Omental fat pad (tissue), 4 donors: ENCODE data around the gene DTYMK. TPM values are rescaled to one million over a fixed set of nuclear protein-coding genes. Genes with fewer than 3 reads are reported as not detected.

ENCODE experiments used
- ATAC-seq: fragments of 150-250 bp; one replicate; pipeline ENCODE4 v1.9.1; 2016; ENCODE audit warnings: mild to moderate bottlenecking, moderate library complexity; ENCODE audit not compliant: low FRiP score
- DNase-seq: peaks from one replicate; pipeline ENCODE4 v3.0.0-alpha.2; 2019; ENCODE audit warnings: low spot score
- total RNA-seq, 4 donors: library from RNA; depleted of rRNA; stranded (reverse); fragments of >200 nt; gene quantifications; one replicate each; pipeline ENCODE4 v1.1.0, GENCODE V29; 2016
- TF ChIP-seq, protein P1 (sequence below), 3 donors: fragments of 450-650 bp; IDR thresholded peaks; one replicate each; pipeline ENCODE4 v1.5.1; 2016 to 2017; ENCODE audit warnings: antibody characterized with exemption in 3 of 3, mild to moderate bottlenecking in 3 of 3, moderate library complexity in 2 of 3

Gene DTYMK
- total RNA-seq, 4 donors from 2014 or later, result 10.3 to 31.7 (median 15.3) TPM

DNA sequence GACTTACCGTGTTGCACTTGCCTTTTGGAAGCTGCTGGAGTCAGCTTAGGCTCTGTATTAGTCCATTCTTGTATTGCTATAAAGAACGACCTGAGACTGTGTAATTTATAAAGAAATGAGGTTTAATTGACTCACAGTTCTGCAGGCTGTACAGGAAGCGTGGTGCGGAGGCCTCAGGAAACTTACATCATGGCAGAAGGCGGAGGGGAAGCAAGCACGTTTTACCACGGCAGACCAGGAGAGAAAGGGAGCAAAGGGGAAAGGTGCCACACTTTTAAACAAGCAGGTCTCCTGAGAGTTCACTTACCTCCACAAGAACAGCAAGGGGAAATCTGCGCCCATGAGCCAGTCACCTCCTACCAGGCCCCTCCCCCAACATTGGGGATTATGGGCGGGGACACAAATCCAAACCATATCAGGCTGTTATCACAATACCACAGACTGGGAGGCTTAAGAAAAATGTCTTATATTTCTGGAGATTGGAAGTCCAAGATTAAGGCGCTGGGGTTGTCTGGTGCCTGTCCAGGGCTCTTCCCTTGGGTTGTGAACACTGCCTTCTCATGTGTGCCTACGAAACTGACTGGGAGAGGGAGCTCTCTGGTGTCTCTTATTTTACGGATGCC is 44.2 kb upstream of the DTYMK start:
- no peak for ATAC-seq
- TF ChIP-seq, protein P1, sequence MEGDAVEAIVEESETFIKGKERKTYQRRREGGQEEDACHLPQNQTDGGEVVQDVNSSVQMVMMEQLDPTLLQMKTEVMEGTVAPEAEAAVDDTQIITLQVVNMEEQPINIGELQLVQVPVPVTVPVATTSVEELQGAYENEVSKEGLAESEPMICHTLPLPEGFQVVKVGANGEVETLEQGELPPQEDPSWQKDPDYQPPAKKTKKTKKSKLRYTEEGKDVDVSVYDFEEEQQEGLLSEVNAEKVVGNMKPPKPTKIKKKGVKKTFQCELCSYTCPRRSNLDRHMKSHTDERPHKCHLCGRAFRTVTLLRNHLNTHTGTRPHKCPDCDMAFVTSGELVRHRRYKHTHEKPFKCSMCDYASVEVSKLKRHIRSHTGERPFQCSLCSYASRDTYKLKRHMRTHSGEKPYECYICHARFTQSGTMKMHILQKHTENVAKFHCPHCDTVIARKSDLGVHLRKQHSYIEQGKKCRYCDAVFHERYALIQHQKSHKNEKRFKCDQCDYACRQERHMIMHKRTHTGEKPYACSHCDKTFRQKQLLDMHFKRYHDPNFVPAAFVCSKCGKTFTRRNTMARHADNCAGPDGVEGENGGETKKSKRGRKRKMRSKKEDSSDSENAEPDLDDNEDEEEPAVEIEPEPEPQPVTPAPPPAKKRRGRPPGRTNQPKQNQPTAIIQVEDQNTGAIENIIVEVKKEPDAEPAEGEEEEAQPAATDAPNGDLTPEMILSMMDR (IDR thresholded peaks at IDR 0.05), result no peak

GRCh38 chr2:241729868-241730267 is 43.3 kb upstream of the DTYMK start:
- TF ChIP-seq, protein P1 (IDR thresholded peaks at IDR 0.05), result no peak
- no peak for DNase-seq
- ATAC-seq, result no peak

More for the DNA sequence above, 44.2 kb upstream of the DTYMK start:
- DNase-seq, result no peak

DNA sequence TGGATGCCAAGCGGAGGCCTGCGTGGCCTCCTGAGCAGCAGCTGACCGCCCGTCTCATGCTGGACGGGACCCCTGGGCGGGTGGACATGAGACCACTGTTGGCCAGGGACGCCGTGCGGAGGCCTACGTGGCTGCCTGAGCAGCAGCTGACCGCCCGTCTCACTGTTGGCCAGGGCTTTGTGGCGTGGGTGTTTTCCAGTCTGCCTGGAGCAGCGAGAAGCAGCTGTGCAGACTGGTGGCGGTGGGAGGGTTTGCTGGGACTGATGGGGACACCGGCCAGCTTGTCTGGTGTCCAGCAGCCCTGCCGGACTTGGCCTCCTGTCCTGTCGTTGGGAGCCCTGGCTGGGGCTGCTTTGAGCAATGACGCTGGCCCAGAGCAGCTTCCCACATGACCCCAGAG is 42.0 kb upstream of the DTYMK start:
- TF ChIP-seq, protein P1 (IDR thresholded peaks at IDR 0.05), result no peak
- DNase-seq, result no peak
- ATAC-seq, result no peak

- TF ChIP-seq, protein P1 (IDR thresholded peaks at IDR 0.05), result no peak
- DNase-seq (no peak), ATAC-seq (no peak)
Observed at GRCh38 chr2:241728000-241728399, 41.4 kb upstream of the DTYMK start.

- no peak for DNase-seq
- ATAC-seq, result no peak
- TF ChIP-seq, protein P1 (IDR thresholded peaks at IDR 0.05), result no peak
Observed at GRCh38 chr2:241726459-241726858, 39.8 kb upstream of the DTYMK start.

- DNase-seq (no peak), ATAC-seq (no peak)
- TF ChIP-seq, protein P1 (IDR thresholded peaks at IDR 0.05), result no peak
Observed at GRCh38 chr2:241724975-241725870, 38.6 kb upstream of the DTYMK start.
